Stimulated activated CD8-positive, alpha-beta memory T cell treated with anti-CD3 and anti-CD28 coated beads, Interleukin-7, amount 100 ng/mL, for 48 hours (primary cell): ENCODE results near the gene MGAM2.
"Not testable (repeated sequence)": the region's sequence is repeated elsewhere in the genome, so short reads cannot be mapped to it uniquely, and the experiment has no call there.

Source experiments
- DNase-seq, 2 donors: peaks; one replicate each; pipeline ENCODE4 v3.0.0-alpha.2; 2020; ENCODE audit warnings: low read depth in 1 of 2; ENCODE audit errors: extremely low read depth in 1 of 2

Gene MGAM2

DNA sequence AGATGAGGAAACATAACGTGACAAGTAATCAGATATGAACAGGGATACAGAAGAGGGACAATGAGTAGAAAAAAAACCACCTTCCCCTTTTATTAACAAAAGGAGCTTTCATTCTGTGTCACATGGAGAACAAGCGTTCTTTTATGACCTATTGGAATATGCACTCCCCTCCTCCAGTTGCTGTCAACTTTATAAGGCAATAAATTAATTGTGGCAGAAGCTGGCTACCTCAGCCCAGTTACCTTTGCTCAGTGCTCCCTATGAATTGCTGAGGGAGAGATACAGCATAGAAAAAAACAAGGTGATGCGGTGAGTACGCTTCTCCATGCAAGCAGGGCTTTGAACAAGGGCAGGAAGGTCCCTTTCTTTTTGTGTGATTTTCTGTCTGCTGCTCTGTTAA is at the start of gene MGAM2:
Gene MGAM2 (plus strand): TSS at position 220 of the 400 bp plus-strand sequence. CDS start 5,156 bp downstream, outside the sequence.
- DNase-seq = no peak

DNA sequence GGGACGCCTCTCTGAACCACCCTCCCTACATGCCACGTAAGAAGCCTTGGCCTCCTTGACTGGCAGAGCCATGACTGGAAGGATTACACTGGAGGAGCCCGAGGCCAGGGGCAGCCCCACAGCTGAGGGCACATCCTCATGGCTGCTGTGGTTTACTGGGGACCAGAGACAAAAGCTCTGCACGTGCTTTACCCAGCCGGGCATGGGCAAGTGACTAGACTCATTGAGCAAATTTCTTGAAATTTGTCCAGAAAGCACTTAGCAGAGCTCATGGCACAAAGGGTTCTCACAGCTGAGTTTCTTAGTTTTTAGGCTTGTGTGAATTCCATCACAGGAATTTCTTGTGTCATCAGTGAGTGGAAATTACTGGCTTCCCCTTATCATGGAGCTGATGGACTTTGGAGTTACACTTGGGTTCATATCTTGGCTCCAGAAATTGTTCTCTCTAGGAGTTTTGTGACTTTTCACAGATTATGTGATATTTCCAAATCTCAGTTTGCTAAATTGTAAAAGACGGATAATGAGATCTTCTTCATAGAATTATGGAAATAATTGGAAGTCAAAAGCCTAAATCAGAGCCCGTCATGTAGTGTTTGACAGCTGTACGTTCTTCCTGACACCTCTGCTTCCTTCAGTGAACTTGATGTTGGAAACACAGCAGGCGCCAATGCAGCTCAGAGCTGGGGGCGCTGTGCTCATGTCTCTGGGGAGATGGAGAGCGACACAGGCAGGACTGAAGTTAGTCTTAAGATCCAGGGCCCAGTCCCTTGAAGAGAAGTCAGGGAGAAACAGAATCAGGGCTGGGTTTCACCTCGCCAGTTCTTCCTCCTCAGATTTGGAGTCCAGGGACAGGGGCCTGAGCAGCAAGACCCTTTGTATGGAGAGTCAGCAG is 47.7 kb upstream of the MGAM2 start:
- no peak for DNase-seq

DNA sequence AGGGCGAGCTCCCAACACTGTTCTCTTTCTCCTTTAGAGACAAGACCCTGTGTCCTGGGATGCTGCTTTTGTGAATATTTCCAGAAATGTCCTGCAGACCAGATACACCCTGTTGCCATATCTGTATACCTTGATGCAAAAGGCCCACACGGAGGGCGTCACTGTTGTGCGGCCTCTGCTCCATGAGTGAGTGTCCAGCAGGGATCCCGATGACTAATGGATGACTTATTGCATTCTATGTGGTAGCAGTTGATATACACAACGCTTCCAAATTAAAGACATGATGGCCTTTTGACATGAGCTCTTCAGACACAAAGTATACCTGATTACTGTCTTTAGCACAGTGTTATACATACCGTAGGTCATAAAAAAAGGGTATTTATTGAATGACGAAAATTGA is 45.0 kb upstream of the MGAM2 start:
- DNase-seq = no peak

DNA sequence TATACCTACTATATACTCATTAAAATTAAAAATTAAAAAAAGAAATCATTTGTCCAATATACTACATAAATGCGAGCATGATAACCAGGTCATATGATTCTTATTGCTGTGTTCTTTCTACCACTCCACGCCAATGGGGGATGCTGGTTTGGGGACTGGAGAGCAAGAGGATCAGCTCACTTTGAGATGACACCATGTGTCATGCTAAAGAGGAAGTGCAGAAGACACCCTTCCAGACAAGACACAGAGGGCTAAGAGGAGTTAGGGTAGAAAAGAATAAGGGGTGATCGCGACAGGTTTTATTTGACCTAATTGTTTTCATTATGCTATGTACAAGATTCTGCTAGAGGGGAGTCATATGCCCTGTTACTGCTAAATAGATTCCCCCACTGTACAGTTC is 33.8 kb upstream of the MGAM2 start:
- DNase-seq = no peak

DNA sequence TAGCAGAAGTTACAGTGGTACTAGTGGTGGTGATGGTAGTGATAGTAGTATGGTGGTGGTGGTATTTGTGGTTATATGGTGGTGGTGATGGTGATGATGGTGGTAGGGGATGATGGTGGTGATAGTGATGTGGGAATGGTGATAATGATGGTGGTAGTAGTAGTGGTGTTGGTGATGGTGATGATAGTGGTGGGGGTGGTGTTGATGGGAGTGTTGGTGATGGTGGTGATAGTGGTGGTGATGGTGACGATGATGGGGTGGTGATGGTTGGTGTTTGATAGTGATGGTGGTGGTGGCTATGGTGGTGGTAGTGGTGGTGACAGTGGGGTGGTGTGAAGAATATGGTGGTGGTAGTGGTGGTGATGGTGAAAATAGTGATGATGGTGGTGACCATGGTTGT is 27.9 kb upstream of the MGAM2 start:
- DNase-seq = no peak

DNA sequence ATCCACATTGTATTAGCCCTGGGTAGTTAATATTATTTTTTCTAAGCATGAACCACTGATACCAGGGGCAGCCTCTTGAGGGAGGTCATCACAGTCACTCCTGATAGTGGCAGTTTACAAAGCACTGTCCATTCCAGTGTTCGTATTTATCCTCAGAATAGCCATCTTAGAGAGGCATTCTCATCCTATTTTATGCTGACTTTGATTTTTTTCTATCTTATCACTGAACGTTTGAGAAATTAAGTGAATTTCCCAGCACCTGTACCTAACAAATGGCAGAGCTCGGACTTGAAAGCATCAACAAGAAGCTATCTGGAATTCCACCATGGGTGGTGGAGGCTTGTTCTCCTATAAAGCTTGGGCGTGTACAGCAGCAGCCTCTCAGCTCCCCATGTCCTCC is 26.1 kb upstream of the MGAM2 start:
- DNase-seq = no peak

DNA sequence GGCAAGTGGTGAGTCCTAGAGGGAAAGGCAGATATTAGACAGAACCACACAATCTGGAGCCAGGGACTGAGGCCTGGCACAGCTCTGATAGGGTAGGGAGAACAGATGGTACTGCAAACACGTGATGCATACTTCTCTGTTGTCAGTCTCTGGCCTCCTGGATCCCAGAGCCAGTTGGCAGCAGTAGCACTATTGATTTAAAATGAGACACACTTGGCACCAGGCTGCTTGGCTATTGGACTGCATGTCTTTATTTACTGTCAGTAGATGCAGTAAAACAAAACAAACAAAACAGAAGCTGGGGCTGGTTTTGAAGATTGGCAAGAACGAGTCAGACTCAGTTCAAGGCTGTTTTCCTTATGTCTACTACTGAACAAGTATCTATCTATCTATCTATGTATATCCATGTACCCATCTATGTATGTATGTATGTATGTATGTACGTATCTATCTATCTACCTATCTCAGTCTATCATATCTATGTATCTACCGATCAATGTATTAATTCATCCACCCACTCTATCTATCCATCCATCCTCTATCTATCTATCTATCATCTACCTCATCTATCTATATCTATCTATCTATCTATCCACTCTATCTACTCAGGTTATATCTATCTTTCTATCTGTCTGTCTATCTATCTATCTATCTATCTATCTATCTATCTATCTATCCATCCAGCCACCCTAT is 23.4 kb upstream of the MGAM2 start:
- DNase-seq = no peak

DNA sequence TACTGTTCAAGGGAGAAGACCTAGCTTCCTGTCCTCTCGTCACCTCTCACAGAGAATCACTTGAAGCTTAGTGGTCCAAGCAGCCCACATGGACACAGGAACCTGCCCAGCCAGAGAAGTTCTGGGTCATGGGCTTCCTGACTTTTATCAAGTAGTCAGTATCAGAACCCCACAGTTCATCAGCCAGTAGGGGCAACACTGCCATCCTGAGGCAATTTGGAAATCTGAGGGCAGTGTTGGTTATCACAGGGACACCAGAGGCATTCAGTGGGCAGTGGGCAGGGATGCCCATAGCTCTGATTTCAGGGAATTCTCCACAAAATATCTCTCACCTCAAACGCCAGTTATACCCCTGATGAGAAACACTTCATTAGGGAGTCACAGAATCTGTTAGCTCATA is 22.5 kb upstream of the MGAM2 start:
- DNase-seq = no peak

DNA sequence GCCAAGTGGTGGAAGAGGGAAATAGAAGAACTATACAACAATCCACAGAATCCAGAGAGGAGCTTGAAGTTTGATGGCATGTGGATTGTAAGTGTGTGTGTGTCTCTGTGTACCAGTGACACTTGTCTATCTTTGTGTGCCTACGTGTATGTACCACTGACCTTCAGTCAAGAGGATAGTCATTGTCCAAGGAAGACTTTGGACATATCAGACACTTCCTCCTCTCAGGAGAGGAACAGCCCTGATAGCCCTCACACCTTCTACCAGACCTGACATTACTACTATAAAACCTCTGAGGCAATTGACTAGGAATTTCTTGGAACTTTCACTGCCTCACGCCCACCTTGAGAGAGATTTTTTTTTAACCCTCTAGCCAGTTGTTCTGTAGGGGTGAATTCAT is 19.6 kb upstream of the MGAM2 start:
- no peak for DNase-seq

DNA sequence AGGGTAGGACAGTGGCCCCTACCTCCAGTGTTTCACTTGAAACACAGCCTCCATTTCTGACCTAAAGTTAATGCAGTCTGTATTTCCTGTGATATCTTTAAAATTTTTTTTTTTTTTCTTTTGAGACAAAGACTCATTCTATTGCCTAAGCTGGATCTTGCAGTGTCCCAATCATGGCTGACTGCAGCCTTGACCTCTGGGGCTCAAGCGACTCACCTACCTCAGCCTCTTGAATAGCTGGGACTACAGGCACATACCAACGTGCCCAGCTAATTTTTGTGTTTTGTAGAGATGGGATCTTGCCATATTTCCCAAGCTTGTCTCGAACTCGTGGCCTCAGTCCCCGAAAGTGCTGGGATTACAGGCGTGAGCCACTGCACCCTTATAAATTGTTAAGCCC is 16.7 kb upstream of the MGAM2 start:
- DNase-seq = no peak

DNA sequence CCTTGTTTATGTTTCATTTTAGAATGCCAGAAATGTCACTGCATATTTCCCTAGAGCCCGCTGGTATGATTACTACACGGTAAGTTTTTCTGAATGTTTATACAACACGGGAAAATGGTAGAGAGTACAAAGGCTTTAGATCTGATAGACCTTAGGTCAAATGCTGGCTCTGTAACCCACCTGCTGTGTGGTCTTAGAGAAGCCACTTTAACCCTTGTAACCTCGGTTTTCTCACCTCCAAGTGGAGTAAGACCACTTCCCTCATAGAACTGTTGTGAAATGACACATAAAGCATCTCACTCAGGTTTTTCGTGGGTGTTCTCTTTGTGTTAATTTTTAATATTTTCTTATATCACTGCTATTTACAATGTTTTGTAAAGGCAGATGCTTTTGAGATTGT is 13.9 kb upstream of the MGAM2 start:
- DNase-seq = no peak

DNA sequence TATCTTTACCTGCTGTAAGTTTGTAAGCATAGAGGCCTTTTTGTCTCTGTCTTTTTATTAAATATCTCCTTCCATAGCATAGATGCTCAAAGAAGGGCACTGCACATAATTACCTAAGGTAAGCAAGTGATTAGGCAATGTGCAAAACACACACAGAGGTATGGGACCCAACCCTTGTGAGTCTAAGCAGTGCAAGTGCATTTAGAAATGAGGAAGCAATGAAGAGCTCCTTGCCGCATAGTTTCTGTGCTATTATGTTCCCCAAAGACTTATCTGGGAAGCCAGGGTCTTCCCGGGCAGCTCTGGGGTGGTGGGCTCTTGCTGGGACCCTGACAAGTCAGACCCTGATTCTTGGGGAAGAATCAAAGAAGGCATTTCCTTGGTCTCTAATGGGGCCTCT is 13.5 kb upstream of the MGAM2 start:
- DNase-seq = no peak

DNA sequence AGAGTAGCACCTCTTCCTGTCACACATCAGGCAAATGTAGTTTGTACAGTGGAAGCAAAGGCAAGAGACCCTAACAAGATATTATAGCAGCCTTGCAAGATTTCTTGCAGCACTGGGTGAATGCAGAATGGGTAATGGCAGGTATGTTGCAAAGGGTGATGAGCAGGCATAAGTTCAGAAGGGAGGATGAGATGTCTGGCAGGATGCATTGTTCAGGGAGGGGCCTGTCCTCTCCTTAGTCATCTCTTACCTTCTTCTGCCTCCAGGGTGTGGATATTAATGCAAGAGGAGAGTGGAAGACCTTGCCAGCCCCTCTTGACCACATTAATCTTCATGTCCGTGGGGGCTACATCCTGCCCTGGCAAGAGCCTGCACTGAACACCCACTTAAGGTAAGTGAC is 12.2 kb upstream of the MGAM2 start:
- DNase-seq = not testable (repeated sequence)

DNA sequence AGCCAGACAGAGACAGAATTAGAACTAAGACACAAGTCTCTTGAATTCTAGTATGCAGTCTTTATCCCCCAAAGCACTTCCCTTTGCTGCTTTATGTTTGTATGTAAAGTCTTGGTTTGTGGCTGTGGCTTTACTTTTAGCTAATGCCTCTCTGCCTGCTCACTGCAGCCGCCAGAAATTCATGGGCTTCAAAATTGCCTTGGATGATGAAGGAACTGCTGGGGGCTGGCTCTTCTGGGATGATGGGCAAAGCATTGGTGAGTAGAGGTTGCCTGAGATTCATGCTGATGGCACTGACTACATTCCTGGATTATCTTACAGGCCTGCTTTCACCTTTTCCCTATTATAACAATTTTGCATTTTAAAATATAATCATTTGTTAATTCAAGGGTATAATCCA is 10.9 kb upstream of the MGAM2 start:
- no peak for DNase-seq

DNA sequence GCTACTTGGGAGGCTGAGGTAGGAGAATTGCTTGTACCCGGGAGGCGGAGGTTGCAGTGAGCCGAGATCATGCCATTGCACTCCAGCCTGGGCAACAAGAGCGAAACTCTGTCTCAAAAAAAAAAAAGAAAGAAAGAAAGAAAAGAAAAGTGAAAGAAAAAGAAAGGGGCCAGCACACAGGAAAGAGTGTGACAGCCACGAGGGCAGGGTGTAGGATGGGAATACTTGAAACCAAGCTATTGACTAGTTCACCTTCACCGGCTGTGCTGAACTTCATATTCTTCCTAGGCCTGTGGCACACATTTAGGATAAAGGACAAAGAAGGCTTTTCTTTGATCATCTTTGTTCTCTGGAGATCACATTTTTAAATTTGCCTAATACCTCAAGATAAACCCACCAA is 9.7 kb upstream of the MGAM2 start:
- not testable (repeated sequence) for DNase-seq

DNA sequence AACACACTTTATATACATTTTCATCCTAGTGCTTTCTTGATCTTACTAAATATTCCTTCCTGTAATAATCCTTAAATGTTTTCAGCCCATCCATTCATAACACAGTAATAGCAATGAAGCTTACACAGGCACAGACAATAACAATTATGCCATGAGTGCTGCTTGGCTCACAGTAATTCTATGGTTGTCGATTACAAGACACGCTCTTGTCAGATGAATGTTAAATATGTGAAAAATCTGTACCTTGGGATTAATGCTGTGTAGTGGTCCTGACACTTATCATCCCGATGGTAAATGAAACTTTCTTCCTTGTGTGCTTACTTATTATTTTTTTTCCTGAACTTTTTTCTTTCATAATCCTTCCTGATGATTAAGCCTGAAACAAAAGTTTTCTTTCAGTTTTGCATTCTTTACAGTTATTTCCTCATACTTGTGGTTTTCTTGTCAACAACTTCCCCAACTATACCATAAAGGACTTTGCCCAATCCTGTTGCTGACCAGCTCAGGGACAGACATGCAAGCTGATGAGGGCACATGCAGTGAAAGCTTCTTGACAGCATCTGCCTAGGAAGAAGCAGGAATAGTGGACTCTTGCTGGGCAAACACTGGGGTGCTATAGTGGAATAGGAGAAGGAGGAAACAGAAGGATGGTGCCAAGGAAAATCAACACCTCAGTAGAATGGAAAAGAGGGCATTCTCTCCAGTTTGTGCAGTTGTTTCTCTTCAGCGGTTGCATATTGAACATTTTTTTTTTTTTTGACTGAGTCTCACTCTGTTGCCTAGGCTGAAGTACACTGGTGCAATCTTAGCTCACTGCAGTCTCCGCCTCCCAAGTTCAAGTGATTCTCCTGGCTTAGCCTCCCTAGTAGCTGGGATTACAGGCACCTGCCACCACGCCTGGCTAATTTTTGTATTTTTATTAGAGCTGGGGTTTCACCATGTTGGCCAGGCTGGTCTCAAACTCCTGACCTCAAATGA is 6.7 kb upstream of the MGAM2 start:
- no peak for DNase-seq

DNA sequence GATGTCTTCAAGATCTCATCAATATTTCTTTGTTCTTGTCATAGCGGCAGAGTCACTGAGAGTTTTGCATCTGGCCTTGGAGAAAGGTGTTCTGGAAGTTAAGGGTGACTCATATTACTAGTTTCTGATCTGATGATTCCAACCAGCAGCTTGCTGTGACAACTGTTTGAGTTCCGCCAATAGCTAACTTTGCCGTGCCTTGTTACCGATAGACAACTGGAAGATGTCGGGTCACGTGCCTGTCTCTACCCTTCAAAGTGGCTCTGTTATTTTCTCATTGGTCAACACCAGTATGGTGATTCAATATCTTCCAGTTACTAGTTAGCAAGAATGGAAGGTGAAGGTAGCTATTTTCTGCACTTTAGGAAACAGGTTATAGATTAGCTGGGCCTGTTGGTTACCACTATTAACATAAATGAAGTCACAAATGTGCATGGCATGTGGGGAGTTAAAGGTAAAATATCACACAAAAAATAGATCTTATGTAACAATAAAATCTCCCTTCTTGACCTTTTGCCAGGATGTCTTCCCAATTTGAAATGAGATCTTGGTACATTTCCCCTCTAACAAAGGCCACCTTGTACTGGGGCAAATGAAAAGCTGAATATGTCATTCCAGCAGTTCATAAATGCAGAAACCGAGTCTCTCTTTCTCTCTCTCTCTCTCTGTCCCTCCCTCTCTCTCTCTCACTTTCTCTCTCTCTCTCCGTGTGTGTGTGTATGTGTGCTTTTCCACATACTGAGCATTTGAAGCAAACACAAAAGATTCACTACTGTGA is 2.6 kb upstream of the MGAM2 start:
- no peak for DNase-seq

DNA sequence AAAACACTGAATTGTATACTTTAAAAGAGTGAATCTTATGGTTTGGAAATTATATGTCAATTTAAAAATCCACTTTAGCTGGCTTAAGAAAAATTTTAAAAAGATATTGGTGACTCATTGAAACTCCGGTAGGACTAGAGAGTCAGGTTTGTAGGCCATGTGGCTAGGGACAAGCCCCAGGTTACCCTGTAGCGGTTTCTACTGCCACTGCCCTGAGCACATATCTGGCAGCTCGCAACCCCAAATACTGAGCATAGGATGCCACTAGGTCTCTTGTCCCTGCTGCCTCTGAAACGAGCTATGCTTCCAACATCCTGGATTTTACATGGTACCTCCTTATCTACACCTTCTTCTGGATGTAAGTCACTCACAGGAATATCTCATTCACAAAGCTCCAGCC is 1.4 kb upstream of the MGAM2 start:
- no peak for DNase-seq

DNA sequence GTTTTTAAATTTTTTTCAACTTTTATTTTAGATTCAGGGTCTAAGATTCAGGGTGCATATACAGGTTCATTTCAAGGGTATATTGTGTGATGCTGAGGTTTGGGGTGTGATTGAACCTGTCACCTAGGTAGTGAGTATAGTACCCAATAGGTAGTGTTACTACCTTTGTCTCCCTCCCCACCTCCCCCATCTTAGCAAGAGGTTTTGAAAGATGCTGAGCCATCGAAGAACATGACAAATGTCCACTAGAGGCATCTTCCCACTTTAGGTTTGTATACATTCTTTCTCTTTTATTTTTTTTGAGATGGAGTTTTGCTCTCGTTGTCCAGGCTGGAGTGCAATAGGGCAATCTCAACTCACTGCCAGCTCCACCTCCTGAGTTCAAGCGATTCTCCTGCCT is 880 bp upstream of the MGAM2 start:
- DNase-seq = no peak

DNA sequence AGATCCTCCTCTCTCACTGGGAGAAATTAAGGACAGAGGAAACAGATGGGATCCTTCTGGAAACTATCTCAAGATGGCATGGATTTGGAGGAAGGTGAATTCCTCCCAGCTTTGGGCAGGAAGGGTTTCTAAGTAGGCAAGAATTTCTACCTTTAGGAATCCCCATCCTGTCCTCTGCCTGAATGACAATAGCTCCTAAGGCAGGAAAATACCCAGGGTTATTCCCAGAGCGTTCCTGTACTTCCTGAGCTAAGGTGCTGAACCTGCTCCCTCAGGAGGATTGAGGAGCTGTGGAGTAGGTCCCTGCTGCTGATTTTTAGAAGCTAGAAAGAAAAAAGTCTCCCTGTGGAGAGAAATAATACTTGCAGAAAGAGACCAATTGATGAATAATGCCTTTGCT is 568 bp downstream of the MGAM2 start:
- DNase-seq = no peak
